OCI-LY1 (cell line): ENCODE results near the gene POLR2L.

Experiments
- H2AFZ ChIP-seq: fragments of 200-600 bp; sonication (generic), shearing (Covaris generic); 2 replicates; pipeline ENCODE4 v1.6.0; 2014; ENCODE audit warnings: antibody characterized with exemption, mild to moderate bottlenecking, low read length
- H3F3A ChIP-seq: fragments of 200-600 bp; sonication (generic), shearing (Covaris generic); 2 replicates; pipeline ENCODE4 v1.6.0; 2014; ENCODE audit warnings: mild to moderate bottlenecking, antibody characterized with exemption, low read length, moderate library complexity; ENCODE audit not compliant: insufficient read depth
- H3K27ac ChIP-seq: fragments of 200-600 bp; sonication (generic); 2 replicates; pipeline ENCODE4 v1.5.1; 2014; ENCODE audit warnings: low read length, mixed run types, mild to moderate bottlenecking, low read depth; ENCODE audit not compliant: poor library complexity, severe bottlenecking
- H3K27me3 ChIP-seq: fragments of 200-600 bp; sonication (generic); 2 replicates; pipeline ENCODE4 v1.6.0; 2014; ENCODE audit warnings: antibody characterized with exemption, mild to moderate bottlenecking, low read length, moderate library complexity; ENCODE audit not compliant: insufficient read depth
- H3K36me3 ChIP-seq: fragments of 200-600 bp; sonication (generic); 2 replicates; pipeline ENCODE4 v1.6.1; 2014; ENCODE audit warnings: mild to moderate bottlenecking, antibody characterized with exemption, low read length, moderate library complexity, mixed read lengths; ENCODE audit not compliant: insufficient read depth
- H3K4me1 ChIP-seq: fragments of 200-600 bp; sonication (generic); 2 replicates; pipeline ENCODE4 v1.5.1; 2014; ENCODE audit warnings: mild to moderate bottlenecking, low read length, moderate library complexity; ENCODE audit not compliant: insufficient read depth, severe bottlenecking
- H3K4me2 ChIP-seq: fragments of 200-600 bp; sonication (generic), shearing (Covaris generic); 2 replicates; pipeline ENCODE4 v1.6.1; 2014; ENCODE audit warnings: low read length
- H3K4me3 ChIP-seq: fragments of 200-600 bp; sonication (generic); 2 replicates; pipeline ENCODE4 v1.5.1; 2014; ENCODE audit warnings: low read length, low read depth, mild to moderate bottlenecking, mixed read lengths; ENCODE audit not compliant: poor library complexity, severe bottlenecking
- H3K79me2 ChIP-seq: fragments of 200-600 bp; shearing (Covaris generic); 2 replicates; pipeline ENCODE4 v1.6.1; 2016; ENCODE audit warnings: mixed run types, low read length, mixed read lengths; ENCODE audit not compliant: insufficient read depth
- H3K9ac ChIP-seq: fragments of 200-600 bp; sonication (generic), shearing (Covaris generic); 2 replicates; pipeline ENCODE4 v1.6.1; 2014; ENCODE audit warnings: mild to moderate bottlenecking, low read length, mixed read lengths
- H3K9me2 ChIP-seq: fragments of 200-600 bp; sonication (generic), shearing (Covaris generic); 2 replicates; pipeline ENCODE4 v1.6.1; 2014; ENCODE audit warnings: low read depth, mild to moderate bottlenecking, low read length, mixed read lengths
- H3K9me3 ChIP-seq: fragments of 200-600 bp; shearing (Covaris generic); 2 replicates; pipeline ENCODE4 v1.6.1; 2014; ENCODE audit warnings: low read length, mixed read lengths
- H4K20me1 ChIP-seq: fragments of 200-600 bp; sonication (generic), shearing (Covaris generic); 2 replicates; pipeline ENCODE4 v1.6.0; 2016; ENCODE audit warnings: mild to moderate bottlenecking, low read length; ENCODE audit not compliant: insufficient read depth
- CTCF ChIP-seq: fragments of 200-600 bp; sonication (generic), shearing (Covaris generic); IDR thresholded peaks from 2 replicates; pipeline ENCODE4 v1.5.1; 2017; ENCODE audit warnings: mild to moderate bottlenecking, antibody characterized with exemption, low read length, moderate library complexity, mixed read lengths
- EZH2 ChIP-seq: fragments of 200-600 bp; sonication (generic), shearing (Covaris generic); IDR thresholded peaks from 2 replicates; pipeline ENCODE4 v1.8.0; 2017; ENCODE audit warnings: borderline replicate concordance, mixed run types, mild to moderate bottlenecking, antibody characterized with exemption, low read length, moderate library complexity, mixed read lengths

POLR2L gene

GRCh38 chr11:856397-856796 is 14.1 kb upstream of the POLR2L start:
- TF ChIP-seq CTCF (no peak), EZH2 (no peak)
- H3K9me3 ChIP-seq, result no peaks in the 10 kb centered on the region
- H3K36me3 ChIP-seq, result no peaks in the 10 kb centered on the region
- no peak overlapping the region for H3K4me3 ChIP-seq
- H2AFZ ChIP-seq, result no peak overlapping the region
- no peak overlapping the region for H3K27ac ChIP-seq
- no peak overlapping the region for H3K4me2 ChIP-seq
- H3K9me2 ChIP-seq, result no peaks in the 10 kb centered on the region
- H3K9ac ChIP-seq, result no peak overlapping the region
- H3K27me3 ChIP-seq, result no peaks in the 10 kb centered on the region; the same call in 1 of the 2 replicates
- H3K79me2 ChIP-seq, result no peaks in the 10 kb centered on the region
- peaks cover 6% of the 10 kb centered on the region for H3K4me1 ChIP-seq
- no peaks in the 10 kb centered on the region for H3F3A ChIP-seq
- no peaks in the 10 kb centered on the region for H4K20me1 ChIP-seq

GRCh38 chr11:855796-856195 is 13.5 kb upstream of the POLR2L start:
- no peak overlapping the region for H3K9ac ChIP-seq
- H3F3A ChIP-seq, result no peaks in the 10 kb centered on the region
- H3K36me3 ChIP-seq, result no peaks in the 10 kb centered on the region
- TF ChIP-seq EZH2 (no peak), CTCF (no peak)
- no peak overlapping the region for H3K27ac ChIP-seq
- H3K27me3 ChIP-seq, result no peaks in the 10 kb centered on the region; the same call in 1 of the 2 replicates
- no peak overlapping the region for H2AFZ ChIP-seq
- H3K9me2 ChIP-seq, result no peaks in the 10 kb centered on the region
- no peak overlapping the region for H3K4me3 ChIP-seq
- H3K9me3 ChIP-seq, result no peaks in the 10 kb centered on the region
- H3K79me2 ChIP-seq, result no peaks in the 10 kb centered on the region
- H3K4me1 ChIP-seq, result peaks cover 7% of the 10 kb centered on the region
- H3K4me2 ChIP-seq, result no peak overlapping the region
- no peaks in the 10 kb centered on the region for H4K20me1 ChIP-seq

- Histone ChIP-seq H3K36me3 (no peaks in the 10 kb centered on the region), H3K9ac (no peak overlapping the region), H3F3A (no peaks in the 10 kb centered on the region), H3K4me2 (no peak overlapping the region), H3K79me2 (no peaks in the 10 kb centered on the region), H3K4me1 (peaks cover 11% of the 10 kb centered on the region), H3K9me2 (no peaks in the 10 kb centered on the region), H3K4me3 (no peak overlapping the region), H4K20me1 (no peaks in the 10 kb centered on the region), H3K9me3 (no peaks in the 10 kb centered on the region), H3K27ac (no peak overlapping the region), H3K27me3 (no peaks in the 10 kb centered on the region; the same call in 1 of the 2 replicates), H2AFZ (no peak overlapping the region)
- no peak for TF ChIP-seq EZH2
These were observed 13.0 kb upstream of the POLR2L start for GRCh38 chr11:855330-855674.

GRCh38 chr11:854601-855329 is 12.4 kb upstream of the POLR2L start:
- H3K4me2 ChIP-seq, result no peak overlapping the region
- H3K4me3 ChIP-seq, result no peak overlapping the region
- H3K9ac ChIP-seq, result no peak overlapping the region
- H3K9me3 ChIP-seq, result no peaks in the 10 kb centered on the region
- H3K79me2 ChIP-seq, result no peaks in the 10 kb centered on the region
- no peak overlapping the region for H3K27ac ChIP-seq
- no peak overlapping the region for H2AFZ ChIP-seq
- TF ChIP-seq EZH2 (no peak), CTCF (no peak)
- H3F3A ChIP-seq, result no peaks in the 10 kb centered on the region
- no peaks in the 10 kb centered on the region for H3K36me3 ChIP-seq
- no peaks in the 10 kb centered on the region for H3K9me2 ChIP-seq
- H3K4me1 ChIP-seq, result peaks cover 16% of the 10 kb centered on the region
- no peaks in the 10 kb centered on the region for H4K20me1 ChIP-seq
- H3K27me3 ChIP-seq, result no peaks in the 10 kb centered on the region; the same call in 1 of the 2 replicates
